DMS53 treated with DMSO at 0.1 percent for 48 hours (cell line): ENCODE data around the gene PTPN3.
"Not testable (repeated sequence)": the region's sequence is repeated elsewhere in the genome, so short reads cannot be mapped to it uniquely, and the experiment has no call there.

Experiments
- DNase-seq: peaks from one replicate; lab custom pipeline; 2025; ENCODE audit not compliant: unreplicated experiment; lab: John Stamatoyannopoulos, UW

PTPN3 gene

DNA sequence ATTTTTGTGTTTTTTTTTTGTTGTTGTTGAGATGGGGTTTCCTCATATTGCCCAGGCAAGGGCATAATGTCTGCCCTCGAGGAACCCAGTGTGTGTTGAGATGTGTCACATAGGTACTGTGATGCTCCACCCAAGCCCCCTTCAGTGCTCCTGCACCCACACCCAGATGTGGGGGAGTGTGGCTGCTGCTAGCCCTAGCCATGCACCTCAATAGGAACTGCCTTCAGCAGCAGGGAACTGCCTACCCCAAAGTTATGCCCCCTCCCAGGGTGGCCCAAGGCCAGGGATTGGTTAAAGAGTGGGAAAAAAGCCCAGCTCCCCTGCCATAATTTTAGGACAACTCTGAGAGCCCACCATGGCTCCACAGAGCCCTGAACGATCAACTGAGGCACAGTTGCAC lies 143.9 kb downstream of the PTPN3 start:
- DNase-seq, result no peak

- DNase-seq, result no peak
Measured at GRCh38 chr9:109351032-109351431, 147.1 kb downstream of the PTPN3 start.

DNA sequence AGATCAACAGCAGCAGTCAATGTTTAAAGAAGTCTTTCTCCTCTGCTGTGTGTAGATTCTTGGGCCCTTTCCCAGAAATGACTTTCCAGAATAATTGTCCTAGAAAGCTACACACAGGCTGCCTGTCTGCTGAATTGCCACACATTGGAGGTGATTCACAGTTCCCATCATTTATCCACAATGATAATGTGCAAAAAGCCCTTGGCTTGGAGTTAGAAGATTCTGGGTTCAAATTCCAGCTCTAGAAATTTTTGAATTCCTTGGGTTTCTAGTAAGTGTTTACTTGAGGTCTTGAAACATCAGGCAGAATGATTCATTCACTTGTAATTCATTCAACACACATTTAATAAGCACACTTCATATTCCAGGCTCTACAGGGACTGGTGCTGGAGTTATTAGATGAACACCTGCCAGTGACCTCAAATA lies 148.7 kb downstream of the PTPN3 start:
- no peak for DNase-seq

- no peak for DNase-seq
Measured at GRCh38 chr9:109346904-109347303, 151.2 kb downstream of the PTPN3 start.

- DNase-seq, result no peak
Measured at GRCh38 chr9:109344866-109345265, 153.2 kb downstream of the PTPN3 start.

GRCh38 chr9:109342878-109343277 lies 155.2 kb downstream of the PTPN3 start:
- no peak for DNase-seq

DNA sequence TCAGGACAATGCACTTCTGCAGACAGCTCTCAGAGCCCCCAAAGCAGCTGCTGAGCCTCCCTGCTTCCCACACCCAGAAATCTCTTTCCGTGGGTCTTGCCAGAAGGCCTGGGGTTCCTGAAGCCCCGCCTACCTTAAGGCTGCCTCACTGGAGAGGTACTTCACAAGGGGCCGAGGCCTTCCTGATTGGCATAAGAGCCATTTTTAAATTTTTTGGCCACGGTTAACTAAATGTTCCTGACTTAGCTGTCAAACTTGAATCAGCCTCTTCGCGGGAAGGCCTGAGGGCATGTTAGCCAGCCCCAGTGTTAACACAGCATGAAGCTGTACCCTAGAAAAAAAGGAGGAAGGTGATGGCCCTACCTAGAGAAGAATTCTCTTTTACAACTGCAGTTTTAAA lies 156.5 kb downstream of the PTPN3 start:
- DNase-seq, result no peak

- DNase-seq, result not testable (repeated sequence)
Measured at GRCh38 chr9:109340979-109341378, 157.1 kb downstream of the PTPN3 start.

- DNase-seq, result no peak
Measured at GRCh38 chr9:109336409-109336808, 161.7 kb downstream of the PTPN3 start.

DNA sequence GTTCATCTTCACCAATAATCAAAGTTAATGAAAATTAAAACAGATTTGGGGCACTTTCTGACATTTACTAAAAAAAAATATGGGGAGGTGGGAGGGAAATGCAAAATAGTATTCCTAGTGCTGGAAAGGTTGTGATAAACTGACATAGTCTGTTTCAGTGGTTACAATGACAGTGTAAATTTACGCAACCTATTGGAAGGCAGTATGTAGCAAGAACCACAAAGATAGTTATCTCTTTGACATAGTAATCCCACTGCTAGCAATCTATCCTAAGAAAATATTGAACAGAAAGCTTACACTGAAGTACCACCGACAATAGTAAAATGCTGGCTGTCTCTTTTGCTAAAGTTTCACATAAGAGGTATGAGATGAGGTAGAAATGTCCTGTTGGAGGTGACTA lies 162.2 kb downstream of the PTPN3 start:
- no peak for DNase-seq

DNA sequence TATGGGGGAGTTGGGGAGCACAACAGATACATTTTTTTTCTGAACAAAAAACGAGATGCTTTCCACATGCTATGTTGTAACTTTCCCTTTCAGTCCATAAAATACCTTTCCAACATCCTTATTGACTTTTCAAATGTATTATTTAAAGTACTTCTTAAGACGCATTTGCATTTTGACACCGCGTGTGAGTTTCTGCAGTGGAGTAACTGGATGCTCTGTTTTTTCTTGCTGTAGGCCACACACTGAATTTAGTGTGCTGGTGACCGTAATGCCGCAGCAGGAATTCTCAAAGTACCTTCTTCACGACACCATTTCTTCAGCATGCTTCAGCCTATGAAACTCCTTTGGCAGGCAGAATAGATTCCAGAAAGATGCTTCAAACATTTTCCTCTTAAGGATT lies 163.0 kb downstream of the PTPN3 start:
- DNase-seq, result no peak

GRCh38 chr9:109331353-109331752 lies 166.8 kb downstream of the PTPN3 start:
- DNase-seq, result peak; percentile 75

DNA sequence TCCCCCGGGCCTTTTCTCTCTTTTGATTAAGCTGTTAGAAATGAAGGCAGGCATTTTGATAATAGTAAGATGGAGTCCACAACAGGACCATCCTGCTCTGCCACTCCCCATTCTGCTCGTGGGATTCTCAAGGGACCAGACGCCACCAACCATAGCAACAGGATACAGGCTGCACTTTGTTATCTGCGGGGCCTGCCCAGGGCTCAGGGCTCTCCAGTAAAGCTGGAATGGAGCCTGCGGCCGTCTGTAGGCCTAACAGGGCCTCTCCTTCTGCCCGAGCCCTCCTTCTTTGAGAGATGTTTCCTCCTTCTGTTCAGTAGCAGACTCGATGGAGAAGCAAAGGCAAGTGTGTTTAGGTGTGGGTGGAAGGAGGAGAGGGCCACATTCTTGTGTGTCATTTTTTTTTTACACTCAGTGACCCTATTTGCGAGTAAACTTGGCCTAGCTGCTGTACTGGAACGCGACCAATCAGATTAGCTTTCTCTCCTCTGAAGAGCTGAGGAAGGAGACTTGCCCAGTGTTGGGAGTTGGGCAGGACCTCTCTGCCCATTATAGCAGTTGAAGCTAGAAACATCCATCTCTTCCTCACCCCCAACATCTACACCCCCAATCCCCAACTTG lies 168.4 kb downstream of the PTPN3 start:
- DNase-seq, result no peak

GRCh38 chr9:109328978-109329637 lies 169.0 kb downstream of the PTPN3 start:
- DNase-seq, result no peak
